B cell (primary cell): ENCODE results near the gene KIDINS220. TPM values are rescaled to one million over a fixed set of nuclear protein-coding genes. Genes with fewer than 3 reads are reported as not detected.

ENCODE experiments used
- ATAC-seq: fragments of 200-7000 bp; cut with Tn5 transposase; one replicate; pipeline ENCODE4 v1.10.0; 2021; ENCODE audit warnings: low read depth, mild to moderate bottlenecking, moderate number of reproducible peaks, moderate library complexity
- CTCF ChIA-PET: fragments of 350-600 bp; sonication (Branson Sonifier 250); formaldehyde crosslinking; loops from one replicate; lab custom pipeline; 2021; ENCODE audit warnings: antibody characterized with exemption, inconsistent platforms; lab: Charles Lee
- POLR2A ChIA-PET: fragments of 350-600 bp; sonication (Branson Sonifier 250); formaldehyde crosslinking; loops from one replicate; lab custom pipeline; 2021; ENCODE audit warnings: antibody characterized with exemption; lab: Charles Lee
- DNase-seq: peaks from one replicate; pipeline ENCODE4 v3.0.0; 2013
- H2AFZ ChIP-seq: 2 replicates; pipeline ENCODE4 v1.6.1; 2012; ENCODE audit warnings: mild to moderate bottlenecking, low read depth, low read length; ENCODE audit not compliant: insufficient read depth, poor library complexity, severe bottlenecking
- H3K27ac ChIP-seq, 2 donors: 1 replicate in 1 of 2; 2 replicates in 1 of 2; pipeline ENCODE4 v1.5.1; 2012 to 2013; ENCODE audit warnings: low read length in 2 of 2, mild to moderate bottlenecking in 2 of 2, moderate library complexity in 1 of 2
- H3K27me3 ChIP-seq, 4 experiments: fragments of 200-600 bp in 1 of 4; sonication (generic) in 1 of 4; replicated peaks in 1 of 4; 1 replicate in 2 of 4; 2 replicates in 2 of 4; pipeline versions ENCODE4 v1.6.1 to v1.7.0; 2013 to 2016; ENCODE audit warnings: low read length in 3 of 4, mild to moderate bottlenecking in 2 of 4, mixed read lengths in 1 of 4, moderate library complexity in 1 of 4; ENCODE audit not compliant: insufficient read depth in 4 of 4, control insufficient read depth in 3 of 4; ENCODE audit errors: control extremely low read depth in 1 of 4
- H3K36me3 ChIP-seq, 2 experiments: replicated peaks in 1 of 2; 1 replicate in 1 of 2; 2 replicates in 1 of 2; pipeline versions ENCODE4 v1.6.1 to v1.7.1; 2013; ENCODE audit warnings: low read length in 1 of 2; ENCODE audit not compliant: insufficient read depth in 2 of 2, control insufficient read depth in 1 of 2; ENCODE audit errors: control extremely low read depth in 1 of 2, extremely low read depth in 1 of 2
- H3K4me1 ChIP-seq, 2 donors: fragments of 200-600 bp in 1 of 2; sonication (generic) in 1 of 2; 1 replicate in 1 of 2; 2 replicates in 1 of 2; pipeline versions ENCODE4 v1.5.1 to v1.6.1; 2013 to 2017; ENCODE audit warnings: low read length in 2 of 2; ENCODE audit not compliant: control insufficient read depth in 2 of 2, insufficient read depth in 2 of 2
- H3K4me2 ChIP-seq: replicated peaks from 2 replicates; pipeline ENCODE3; 2012; ENCODE audit warnings: mild to moderate bottlenecking, low read depth, low read length; ENCODE audit not compliant: poor library complexity, severe bottlenecking
- H3K4me3 ChIP-seq, 5 experiments: fragments of 200-600 bp in 1 of 5; sonication (generic) in 1 of 5; 1 replicate in 3 of 5; 2 replicates in 2 of 5; pipeline versions ENCODE4 v1.5.1 to v1.7.0; 2011 to 2016; ENCODE audit warnings: low read length in 4 of 5, mild to moderate bottlenecking in 4 of 5, low read depth in 2 of 5, control low read depth in 1 of 5, moderate library complexity in 1 of 5; ENCODE audit not compliant: insufficient read depth in 1 of 5; ENCODE audit errors: control extremely low read depth in 1 of 5, extremely low read depth in 1 of 5
- H3K79me2 ChIP-seq: fragments of 200-600 bp; sonication (generic); one replicate; pipeline ENCODE4 v1.6.0; 2016; ENCODE audit warnings: low read length; ENCODE audit not compliant: control insufficient read depth, insufficient read depth
- H3K9ac ChIP-seq: fragments of 200-600 bp; sonication (generic); 2 replicates; pipeline ENCODE4 v1.6.1; 2017; ENCODE audit warnings: mild to moderate bottlenecking, low read length, moderate library complexity
- H3K9me3 ChIP-seq, 3 donors: one replicate each; pipeline versions ENCODE4 v1.6.1 to v1.7.1; 2013; ENCODE audit warnings: low read length in 2 of 3; ENCODE audit not compliant: control insufficient read depth in 2 of 3, insufficient read depth in 1 of 3; ENCODE audit errors: control extremely low read depth in 1 of 3
- H4K20me1 ChIP-seq: 2 replicates; pipeline ENCODE4 v1.6.0; 2012; ENCODE audit warnings: mild to moderate bottlenecking, low read length; ENCODE audit not compliant: insufficient read depth, control insufficient read depth, poor library complexity, severe bottlenecking
- H3K27ac Mint-ChIP-seq: one replicate; pipeline ENCODE4 v1.8.0; 2021; ENCODE audit warnings: mixed read lengths
- H3K27me3 Mint-ChIP-seq: one replicate; pipeline ENCODE4 v1.8.0; 2021; ENCODE audit warnings: mixed read lengths
- H3K4me1 Mint-ChIP-seq: one replicate; pipeline ENCODE4 v1.8.0; 2021; ENCODE audit warnings: mixed read lengths
- H3K4me3 Mint-ChIP-seq: one replicate; pipeline ENCODE4 v1.8.0; 2021; ENCODE audit warnings: mixed read lengths
- H3K9me3 Mint-ChIP-seq: one replicate; pipeline ENCODE4 v1.8.0; 2022; ENCODE audit warnings: mixed read lengths; ENCODE audit not compliant: insufficient read depth
- CTCF ChIP-seq: fragments of 200-600 bp; IDR thresholded peaks from one replicate; pipeline ENCODE4 v1.8.0; 2022; ENCODE audit warnings: antibody characterized with exemption, mild to moderate bottlenecking
- EZH2 ChIP-seq: IDR thresholded peaks from 2 replicates; pipeline ENCODE4 v1.6.1; 2012; ENCODE audit warnings: borderline replicate concordance, low read depth, mild to moderate bottlenecking, moderate library complexity, low read length; ENCODE audit not compliant: insufficient read depth, poor library complexity, severe bottlenecking
- WGBS: methylation state at CpG from one replicate; pipeline ENCODE4 v1.1.5; 2013; ENCODE audit warnings: missing lambda C conversion rate; ENCODE audit not compliant: insufficient coverage; 5-methylcytosine and 5-hydroxymethylcytosine counted together
- intact Hi-C: fragments of 100-400 bp; cut with micrococcal nuclease; formaldehyde crosslinking; loops from one replicate; pipeline ENCODE4 v1.10.0; 2022
- polyA plus RNA-seq: library from polyadenylated mRNA; depleted of rRNA; stranded (reverse); fragments of >200 nt; gene quantifications from 2 replicates; pipeline ENCODE4 v1.2.3, GENCODE V29; 2012
- total RNA-seq, 2 donors: library from RNA; stranded (reverse); fragments of 120-200 nt in 1 of 2; gene quantifications; 1 replicate in 1 of 2; 2 replicates in 1 of 2; pipeline versions ENCODE4 v1.2.3 to v1.2.4, GENCODE V29; 2013 to 2022

Gene KIDINS220
- total and polyA plus RNA-seq, 2 donors (not counting 1 experiment from before 2014, with no cell fraction given), result 12.5 to 36.6 TPM

DNA sequence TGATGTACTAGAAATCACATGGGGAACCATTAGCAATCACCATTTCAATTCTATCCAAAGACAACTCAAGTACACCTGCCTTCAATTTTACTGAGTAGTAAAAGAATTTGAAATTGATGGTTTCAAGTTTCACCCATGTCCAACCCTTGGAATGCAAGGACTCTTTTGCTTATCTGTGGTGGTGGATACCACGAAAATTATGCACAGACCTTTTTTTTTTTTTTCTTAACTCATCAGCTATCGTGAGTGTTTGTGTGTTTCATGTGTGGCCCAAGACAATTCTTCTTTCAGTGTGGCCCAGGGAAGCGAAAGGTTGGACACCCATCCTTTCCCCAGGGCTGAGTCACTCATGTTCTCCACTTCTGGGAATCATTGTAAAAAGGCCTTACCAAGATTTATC, 132.5 kb downstream of the KIDINS220 start:
- Histone ChIP-seq H3K9ac (no peak overlapping the region), H3K27me3 (peaks cover 0 to 4% (median 0%) of the 10 kb centered on the region in 4 experiments), H2AFZ (no peak overlapping the region), H3K4me3 (no peak overlapping the region), H4K20me1 (no peaks in the 10 kb centered on the region), H3K9me3 (no peaks in the 10 kb centered on the region), H3K4me1 (no peaks in the 10 kb centered on the region), H3K27ac (no peak overlapping the region), H3K36me3 (no peaks in the 10 kb centered on the region), H3K4me2 (no peak overlapping the region), H3K79me2 (no peaks in the 10 kb centered on the region)
- peaks cover 6% of the 10 kb centered on the region for H3K9me3 Mint-ChIP-seq
- no peak overlapping the region for H3K4me3 Mint-ChIP-seq
- POLR2A ChIA-PET, result no interaction called here
- 83% methylated on average over 2 of the region's 3 CpGs for WGBS
- ATAC-seq (no peak), DNase-seq (no peak)
- no peaks in the 10 kb centered on the region for H3K4me1 Mint-ChIP-seq
- no peak overlapping the region for H3K27ac Mint-ChIP-seq
- intact Hi-C loops, result no loop called here
- CTCF ChIA-PET, result no interaction called here
- H3K27me3 Mint-ChIP-seq, result peaks cover 19% of the 10 kb centered on the region
- TF ChIP-seq CTCF (no peak), EZH2 (no peak)

DNA sequence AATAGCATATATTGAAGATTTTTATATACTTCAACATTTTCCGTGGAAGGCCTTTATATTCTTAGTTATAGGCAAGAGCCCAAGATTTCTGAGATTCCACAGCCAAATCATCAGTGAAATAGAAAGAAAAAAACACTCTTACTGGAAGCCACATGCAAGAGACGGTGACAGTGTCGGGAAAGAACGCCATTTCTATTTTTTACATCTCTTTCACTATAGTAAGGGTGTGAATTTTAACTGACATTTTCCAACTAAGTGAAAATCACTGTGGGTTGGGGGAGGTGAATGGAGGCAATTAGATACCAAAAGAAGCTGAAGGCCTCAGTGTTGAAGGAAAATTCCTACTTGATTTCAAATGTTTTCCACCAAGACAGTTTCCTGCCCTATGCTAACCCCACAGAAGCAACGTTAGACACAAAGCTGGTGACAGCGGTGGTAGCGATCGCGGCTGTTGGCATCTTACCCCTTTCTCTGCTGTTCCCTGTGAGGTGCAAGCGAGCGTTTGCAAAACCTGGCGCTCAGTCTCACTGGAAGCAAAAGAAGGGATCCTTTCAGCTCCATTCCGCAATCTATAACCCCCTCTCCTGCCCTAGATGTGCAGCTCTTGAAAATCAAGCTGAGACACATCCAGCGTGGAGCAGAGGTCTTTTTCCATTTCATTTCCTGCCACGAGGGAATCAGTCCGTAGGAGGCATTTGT, 135.6 kb downstream of the KIDINS220 start:
- ATAC-seq (no peak), DNase-seq (no peak)
- peaks cover 10% of the 10 kb centered on the region for H3K27me3 Mint-ChIP-seq
- Histone ChIP-seq H3K4me3 (no peak overlapping the region), H3K36me3 (no peaks in the 10 kb centered on the region), H3K9ac (no peak overlapping the region), H3K79me2 (no peaks in the 10 kb centered on the region), H3K4me1 (no peaks in the 10 kb centered on the region), H3K27me3 (no peaks in the 10 kb centered on the region), H2AFZ (no peak overlapping the region), H3K4me2 (no peak overlapping the region), H3K9me3 (peaks cover 0 to 7% (median 0%) of the 10 kb centered on the region in 3 donors), H4K20me1 (no peaks in the 10 kb centered on the region), H3K27ac (no peak overlapping the region)
- no peak overlapping the region for H3K4me3 Mint-ChIP-seq
- ChIA-PET POLR2A (no interaction called here), CTCF (no interaction called here)
- H3K9me3 Mint-ChIP-seq, result no peaks in the 10 kb centered on the region
- no peaks in the 10 kb centered on the region for H3K4me1 Mint-ChIP-seq
- intact Hi-C loops, result no loop called here
- H3K27ac Mint-ChIP-seq, result no peak overlapping the region
- WGBS, result 93% methylated on average over 12 of the region's 16 CpGs
- TF ChIP-seq EZH2, result no peak
- no peak for TF ChIP-seq CTCF
